Measurements from ENCODE around the gene ARID4A. TPM values are rescaled to one million over a fixed set of nuclear protein-coding genes. Genes with fewer than 3 reads are reported as not detected.

Gene ARID4A
- total and polyA plus RNA-seq, 2 donors from 2014 or later: 3.9 to 32.5 TPM

GRCh38 chr14:58309086-58309485, 10.7 kb downstream of the ARID4A start:
- Histone ChIP-seq H3K27me3 (ENCODE audit: control insufficient read depth, insufficient read depth, low read length) (no peaks in the 10 kb centered on the region), H3K9ac (ENCODE audit: low read length in 3 of 3) (no peak overlapping the region), H3K36me3 (ENCODE audit: control insufficient read depth in 2 of 3, insufficient read depth in 3 of 3, low read length in 3 of 3) (peaks cover 7 to 27% (median 18%) of the 10 kb centered on the region in 3 donors), H3K4me3 (ENCODE audit: low read length in 3 of 3) (no peak overlapping the region), H3K4me1 (ENCODE audit: control insufficient read depth in 2 of 3, insufficient read depth in 2 of 3, low read depth in 1 of 3, low read length in 3 of 3) (no peaks in the 10 kb centered on the region), H3K9me3 (ENCODE audit: control insufficient read depth in 2 of 3, insufficient read depth in 1 of 3, low read length in 3 of 3) (no peaks in the 10 kb centered on the region), H3K27ac (ENCODE audit: low read depth in 2 of 2, low read length in 2 of 2) (no peak overlapping the region)
- FAIRE-seq (no peak), DNase-seq (no peak)
- no peak for TF ChIP-seq CTCF (IDR thresholded peaks at IDR 0.05; ENCODE audit: borderline replicate concordance, extremely low read depth, insufficient read depth)
- intact Hi-C loops (cut with DNase I): no loop called here

- DNase-seq (no peak), FAIRE-seq (no peak)
- Histone ChIP-seq H3K9ac (ENCODE audit: low read length in 3 of 3) (no peak overlapping the region), H3K27ac (ENCODE audit: low read depth in 2 of 2, low read length in 2 of 2) (no peak overlapping the region), H3K9me3 (ENCODE audit: control insufficient read depth in 2 of 3, insufficient read depth in 1 of 3, low read length in 3 of 3) (no peaks in the 10 kb centered on the region), H3K4me3 (ENCODE audit: low read length in 3 of 3) (no peak overlapping the region), H3K27me3 (ENCODE audit: control insufficient read depth, insufficient read depth, low read length) (no peaks in the 10 kb centered on the region), H3K4me1 (ENCODE audit: control insufficient read depth in 2 of 3, insufficient read depth in 2 of 3, low read depth in 1 of 3, low read length in 3 of 3) (no peaks in the 10 kb centered on the region), H3K36me3 (ENCODE audit: control insufficient read depth in 2 of 3, insufficient read depth in 3 of 3, low read length in 3 of 3) (peaks cover 1 to 18% (median 2%) of the 10 kb centered on the region in 3 donors)
- intact Hi-C loops (cut with DNase I): no loop called here
- no peak for TF ChIP-seq CTCF (IDR thresholded peaks at IDR 0.05; ENCODE audit: borderline replicate concordance, extremely low read depth, insufficient read depth)
Measured at GRCh38 chr14:58313699-58314098, 15.3 kb downstream of the ARID4A start.

GRCh38 chr14:58315606-58316005, 17.3 kb downstream of the ARID4A start:
- no peak overlapping the region for H3K4me3 ChIP-seq (ENCODE audit: low read length in 3 of 3)
- H3K4me1 ChIP-seq (ENCODE audit: control insufficient read depth in 2 of 3, insufficient read depth in 2 of 3, low read depth in 1 of 3, low read length in 3 of 3): no peaks in the 10 kb centered on the region
- H3K9ac ChIP-seq (ENCODE audit: low read length in 3 of 3): no peak overlapping the region
- H3K27ac ChIP-seq (ENCODE audit: low read depth in 2 of 2, low read length in 2 of 2): no peak overlapping the region
- H3K9me3 ChIP-seq (ENCODE audit: control insufficient read depth in 2 of 3, insufficient read depth in 1 of 3, low read length in 3 of 3): no peaks in the 10 kb centered on the region
- intact Hi-C loops (cut with DNase I): no loop called here
- no peak for TF ChIP-seq CTCF (IDR thresholded peaks at IDR 0.05; ENCODE audit: borderline replicate concordance, extremely low read depth, insufficient read depth)
- DNase-seq (no peak), FAIRE-seq (no peak)
- H3K36me3 ChIP-seq (ENCODE audit: control insufficient read depth in 2 of 3, insufficient read depth in 3 of 3, low read length in 3 of 3): peaks cover 0 to 13% (median 2%) of the 10 kb centered on the region in 3 donors
- H3K27me3 ChIP-seq (ENCODE audit: control insufficient read depth, insufficient read depth, low read length): no peaks in the 10 kb centered on the region

- intact Hi-C loops (cut with DNase I): no loop called here
- H3K9ac ChIP-seq (ENCODE audit: low read length in 3 of 3): no peak overlapping the region
- H3K4me3 ChIP-seq (ENCODE audit: low read length in 3 of 3): no peak overlapping the region
- H3K27me3 ChIP-seq (ENCODE audit: control insufficient read depth, insufficient read depth, low read length): no peaks in the 10 kb centered on the region
- peaks cover 3 to 38% (median 16%) of the 10 kb centered on the region in 3 donors for H3K36me3 ChIP-seq (ENCODE audit: control insufficient read depth in 2 of 3, insufficient read depth in 3 of 3, low read length in 3 of 3)
- DNase-seq: no peak
- TF ChIP-seq CTCF (IDR thresholded peaks at IDR 0.05; ENCODE audit: borderline replicate concordance, extremely low read depth, insufficient read depth): no peak
- no peak for FAIRE-seq
- H3K27ac ChIP-seq (ENCODE audit: low read depth in 2 of 2, low read length in 2 of 2): no peak overlapping the region
- H3K4me1 ChIP-seq (ENCODE audit: control insufficient read depth in 2 of 3, insufficient read depth in 2 of 3, low read depth in 1 of 3, low read length in 3 of 3): peaks cover 0 to 2% (median 0%) of the 10 kb centered on the region in 3 donors
- no peaks in the 10 kb centered on the region for H3K9me3 ChIP-seq (ENCODE audit: control insufficient read depth in 2 of 3, insufficient read depth in 1 of 3, low read length in 3 of 3)
Measured at GRCh38 chr14:58327019-58327418, 28.7 kb downstream of the ARID4A start.
